GM12875 (cell line): ENCODE measurements around the gene MID1IP1.

Source experiments
- H3K4me3 ChIP-seq: one replicate; pipeline ENCODE4 v1.5.1; 2011; ENCODE audit warnings: low read depth, low read length, control low read depth
- TF ChIP-seq, protein P1 (sequence below): IDR thresholded peaks from 2 replicates; pipeline ENCODE4 v1.5.1; 2011; ENCODE audit warnings: low read depth, mild to moderate bottlenecking, control low read depth, inconsistent platforms, low read length, moderate library complexity, borderline replicate concordance; ENCODE audit not compliant: insufficient read depth

The MID1IP1 gene

DNA sequence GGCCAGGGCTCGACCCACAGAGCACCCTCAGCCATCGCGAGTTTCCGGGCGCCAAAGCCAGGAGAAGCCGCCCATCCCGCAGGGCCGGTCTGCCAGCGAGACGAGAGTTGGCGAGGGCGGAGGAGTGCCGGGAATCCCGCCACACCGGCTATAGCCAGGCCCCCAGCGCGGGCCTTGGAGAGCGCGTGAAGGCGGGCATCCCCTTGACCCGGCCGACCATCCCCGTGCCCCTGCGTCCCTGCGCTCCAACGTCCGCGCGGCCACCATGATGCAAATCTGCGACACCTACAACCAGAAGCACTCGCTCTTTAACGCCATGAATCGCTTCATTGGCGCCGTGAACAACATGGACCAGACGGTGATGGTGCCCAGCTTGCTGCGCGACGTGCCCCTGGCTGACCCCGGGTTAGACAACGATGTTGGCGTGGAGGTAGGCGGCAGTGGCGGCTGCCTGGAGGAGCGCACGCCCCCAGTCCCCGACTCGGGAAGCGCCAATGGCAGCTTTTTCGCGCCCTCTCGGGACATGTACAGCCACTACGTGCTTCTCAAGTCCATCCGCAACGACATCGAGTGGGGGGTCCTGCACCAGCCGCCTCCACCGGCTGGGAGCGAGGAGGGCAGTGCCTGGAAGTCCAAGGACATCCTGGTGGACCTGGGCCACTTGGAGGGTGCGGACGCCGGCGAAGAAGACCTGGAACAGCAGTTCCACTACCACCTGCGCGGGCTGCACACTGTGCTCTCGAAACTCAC lies 3.6 kb downstream of the MID1IP1 start:
- peak overlapping the region; percentile 80 for H3K4me3 ChIP-seq
- TF ChIP-seq, protein P1, sequence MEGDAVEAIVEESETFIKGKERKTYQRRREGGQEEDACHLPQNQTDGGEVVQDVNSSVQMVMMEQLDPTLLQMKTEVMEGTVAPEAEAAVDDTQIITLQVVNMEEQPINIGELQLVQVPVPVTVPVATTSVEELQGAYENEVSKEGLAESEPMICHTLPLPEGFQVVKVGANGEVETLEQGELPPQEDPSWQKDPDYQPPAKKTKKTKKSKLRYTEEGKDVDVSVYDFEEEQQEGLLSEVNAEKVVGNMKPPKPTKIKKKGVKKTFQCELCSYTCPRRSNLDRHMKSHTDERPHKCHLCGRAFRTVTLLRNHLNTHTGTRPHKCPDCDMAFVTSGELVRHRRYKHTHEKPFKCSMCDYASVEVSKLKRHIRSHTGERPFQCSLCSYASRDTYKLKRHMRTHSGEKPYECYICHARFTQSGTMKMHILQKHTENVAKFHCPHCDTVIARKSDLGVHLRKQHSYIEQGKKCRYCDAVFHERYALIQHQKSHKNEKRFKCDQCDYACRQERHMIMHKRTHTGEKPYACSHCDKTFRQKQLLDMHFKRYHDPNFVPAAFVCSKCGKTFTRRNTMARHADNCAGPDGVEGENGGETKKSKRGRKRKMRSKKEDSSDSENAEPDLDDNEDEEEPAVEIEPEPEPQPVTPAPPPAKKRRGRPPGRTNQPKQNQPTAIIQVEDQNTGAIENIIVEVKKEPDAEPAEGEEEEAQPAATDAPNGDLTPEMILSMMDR: no peak

DNA sequence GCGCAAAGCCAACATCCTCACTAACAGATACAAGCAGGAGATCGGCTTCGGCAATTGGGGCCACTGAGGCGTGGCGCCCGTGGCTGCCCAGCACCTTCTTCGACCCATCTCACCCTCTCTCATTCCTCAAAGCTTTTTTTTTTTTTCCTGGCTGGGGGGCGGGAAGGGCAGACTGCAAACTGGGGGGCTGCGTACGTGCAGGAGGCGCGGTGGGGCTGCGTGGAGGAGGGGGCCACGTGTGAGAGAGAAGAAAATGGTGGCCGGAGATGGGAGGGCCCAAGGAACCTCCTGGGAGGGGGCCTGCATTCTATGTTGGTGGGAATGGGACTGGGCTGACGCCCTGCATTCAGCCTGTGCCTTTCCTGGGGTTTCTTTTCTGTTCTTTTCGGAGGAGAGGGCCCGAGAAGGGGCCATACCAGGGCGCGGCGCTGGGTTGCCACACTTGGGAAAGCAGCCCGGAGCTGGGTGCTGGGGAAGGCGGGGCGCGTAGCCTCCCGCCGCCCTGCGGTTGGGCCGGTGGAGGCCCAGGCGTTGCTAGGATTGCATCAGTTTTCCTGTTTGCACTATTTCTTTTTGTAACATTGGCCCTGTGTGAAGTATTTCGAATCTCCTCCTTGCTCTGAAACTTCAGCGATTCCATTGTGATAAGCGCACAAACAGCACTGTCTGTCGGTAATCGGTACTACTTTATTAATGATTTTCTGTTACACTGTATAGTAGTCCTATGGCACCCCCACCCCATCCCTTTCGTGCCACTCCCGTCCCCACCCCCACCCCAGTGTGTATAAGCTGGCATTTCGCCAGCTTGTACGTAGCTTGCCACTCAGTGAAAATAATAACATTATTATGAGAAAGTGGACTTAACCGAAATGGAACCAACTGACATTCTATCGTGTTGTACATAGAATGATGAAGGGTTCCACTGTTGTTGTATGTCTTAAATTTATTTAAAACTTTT lies 4.5 kb downstream of the MID1IP1 start:
- peak overlapping the region; percentile 80 for H3K4me3 ChIP-seq

DNA sequence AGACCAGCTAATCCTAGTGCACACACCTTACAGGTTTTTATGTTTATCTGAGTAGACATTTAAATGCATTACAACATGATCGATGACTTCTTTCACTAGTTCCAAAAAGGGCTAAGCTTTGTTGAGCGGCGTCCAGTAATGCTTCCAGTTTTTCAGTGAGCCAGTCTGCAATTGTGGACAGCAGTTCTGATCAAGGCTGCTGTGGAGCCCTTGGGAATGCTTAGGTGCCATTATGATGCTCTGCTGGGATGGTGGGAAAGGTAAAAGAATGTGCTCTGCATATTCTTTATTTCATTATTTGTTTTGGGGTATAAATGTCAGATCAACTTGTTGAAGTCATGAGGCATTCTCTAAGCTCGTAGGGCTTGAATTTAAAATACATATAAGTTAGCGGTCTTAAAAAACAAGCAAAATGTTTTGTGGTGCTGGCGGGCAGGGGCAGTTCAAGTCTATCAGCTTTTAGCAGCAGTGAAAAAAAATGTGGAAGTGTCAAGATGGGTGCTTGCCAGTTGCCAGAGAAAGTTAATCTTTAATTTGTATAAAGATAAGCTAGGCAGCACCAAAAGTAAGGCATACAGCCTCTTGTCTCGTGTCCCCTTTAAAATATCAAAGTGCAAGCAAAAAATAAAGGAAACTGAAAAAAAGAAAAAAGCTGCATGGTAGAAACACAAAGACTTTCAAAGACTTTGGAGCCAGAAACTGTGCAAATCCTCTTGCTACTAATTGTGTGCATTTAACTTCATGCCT lies 5.8 kb downstream of the MID1IP1 start:
- TF ChIP-seq, protein P1: no peak
- no peak overlapping the region for H3K4me3 ChIP-seq

More for the DNA sequence above, 4.5 kb downstream of the MID1IP1 start:
- TF ChIP-seq, protein P1: no peak

DNA sequence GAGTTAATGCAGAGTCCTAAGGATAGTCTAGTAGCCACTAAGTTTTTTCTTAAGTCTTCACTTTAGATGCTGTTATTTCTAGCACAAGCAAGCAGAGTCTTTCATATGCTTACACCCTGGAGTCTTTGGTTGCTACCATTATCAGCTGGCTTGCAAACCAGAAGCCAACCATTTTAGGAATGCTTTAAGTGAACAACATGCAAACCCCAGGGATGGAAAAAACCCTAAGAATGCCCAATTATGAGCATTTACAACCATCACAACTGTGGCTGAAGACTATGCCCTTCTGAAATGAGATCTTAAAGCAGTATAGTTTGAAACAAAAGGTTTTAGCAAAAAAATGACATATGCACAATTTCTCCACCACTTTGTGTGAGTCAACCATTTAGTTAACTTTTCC lies 6.6 kb downstream of the MID1IP1 start:
- TF ChIP-seq, protein P1: no peak
- no peak overlapping the region for H3K4me3 ChIP-seq

DNA sequence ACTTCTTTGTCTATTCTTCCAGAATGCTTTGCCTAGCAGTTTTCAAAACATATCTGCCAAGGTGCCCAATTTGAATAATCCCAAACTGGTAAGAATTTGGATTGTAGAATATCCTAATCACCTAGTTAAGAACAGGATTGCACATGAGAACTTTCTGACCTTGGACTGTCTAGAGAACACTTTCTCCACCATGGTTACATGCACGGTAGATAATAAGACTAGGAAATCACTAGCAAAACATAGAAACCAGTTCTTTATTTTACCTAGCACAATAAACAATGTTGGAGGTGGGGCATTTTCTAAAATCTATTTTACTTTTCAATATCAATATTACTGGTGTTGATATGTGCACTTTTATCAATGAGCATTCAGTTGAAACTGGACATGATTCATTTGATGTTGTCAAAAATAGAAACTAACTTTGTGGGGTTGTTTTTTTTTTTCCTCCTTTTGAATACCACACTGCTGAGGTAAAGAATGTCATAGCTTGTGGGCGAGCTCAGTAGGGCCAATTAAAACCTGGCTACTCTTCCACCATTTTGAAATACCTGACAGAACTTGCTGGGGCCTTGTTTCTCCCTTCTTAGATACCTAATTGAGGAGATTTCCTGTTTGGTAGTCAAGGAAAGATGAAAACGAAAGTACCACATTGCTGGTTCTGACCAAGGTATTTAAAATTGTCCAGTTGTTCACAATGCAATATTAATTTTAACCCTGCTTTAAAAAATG lies 10.4 kb downstream of the MID1IP1 start:
- no peak overlapping the region for H3K4me3 ChIP-seq
- TF ChIP-seq, protein P1: no peak

DNA sequence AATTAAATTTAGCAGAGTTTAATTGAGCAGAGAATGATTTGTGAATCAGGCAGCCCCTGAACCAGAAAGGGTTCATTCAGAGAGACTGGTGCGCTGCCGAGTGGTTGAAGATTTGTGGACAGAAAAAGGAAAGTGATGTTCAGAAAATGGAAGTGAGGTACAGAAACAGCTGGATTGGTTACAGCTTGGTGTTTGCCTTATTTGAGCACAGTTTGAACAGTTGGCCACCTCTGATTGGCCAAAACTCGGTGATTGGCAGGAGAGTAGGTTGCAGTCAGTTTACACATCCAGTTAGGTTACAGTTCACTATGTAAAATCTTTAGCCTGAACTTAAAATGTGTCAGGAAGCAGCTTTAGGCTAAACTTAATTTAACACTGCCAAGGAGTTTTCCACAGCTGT lies 14.9 kb downstream of the MID1IP1 start:
- H3K4me3 ChIP-seq: no peak overlapping the region
- TF ChIP-seq, protein P1: no peak
